Subcutaneous abdominal adipose tissue (tissue), 5 donors: ENCODE measurements around the gene LRRC3.

ENCODE experiments used
- H3K27ac ChIP-seq: one replicate; pipeline ENCODE4 v1.7.0; 2013; ENCODE audit warnings: low read depth, mild to moderate bottlenecking, inconsistent platforms, low read length, moderate library complexity
- H3K27me3 ChIP-seq, 5 donors: one replicate each; pipeline ENCODE4 v1.7.0; 2013; ENCODE audit warnings: low read length in 5 of 5, inconsistent platforms in 1 of 5; ENCODE audit not compliant: control insufficient read depth in 5 of 5, insufficient read depth in 4 of 5
- H3K36me3 ChIP-seq, 5 donors: one replicate each; pipeline ENCODE4 v1.7.0; 2013; ENCODE audit warnings: low read length in 5 of 5; ENCODE audit not compliant: control insufficient read depth in 5 of 5, insufficient read depth in 5 of 5
- H3K4me1 ChIP-seq, 5 donors: one replicate each; pipeline ENCODE4 v1.7.0; 2013; ENCODE audit warnings: low read length in 5 of 5, mild to moderate bottlenecking in 3 of 5, moderate library complexity in 1 of 5; ENCODE audit not compliant: control insufficient read depth in 5 of 5, insufficient read depth in 5 of 5
- H3K4me3 ChIP-seq, 5 donors: one replicate each; pipeline ENCODE4 v1.7.0; 2013; ENCODE audit warnings: low read length in 5 of 5, low read depth in 1 of 5
- H3K9ac ChIP-seq, 5 donors: one replicate each; pipeline ENCODE4 v1.7.0; 2013; ENCODE audit warnings: low read length in 5 of 5, mild to moderate bottlenecking in 4 of 5, moderate library complexity in 3 of 5
- H3K9me3 ChIP-seq, 5 donors: one replicate each; pipeline ENCODE4 v1.7.0; 2013; ENCODE audit warnings: low read length in 5 of 5; ENCODE audit not compliant: control insufficient read depth in 5 of 5
- donor health status: healthy.
- donor health status: healthy.
- donor health status: healthy.
- donor health status: healthy.
- donor health status: healthy.

LRRC3 gene

GRCh38 chr21:44462834-44463200, 7.5 kb downstream of the LRRC3 start:
- Histone ChIP-seq H3K9ac (no peak overlapping the region), H3K27me3 (peaks cover 0 to 9% (median 0%) of the 10 kb centered on the region in 5 donors), H3K9me3 (no peaks in the 10 kb centered on the region), H3K36me3 (peaks cover 0 to 2% (median 0%) of the 10 kb centered on the region in 5 donors), H3K4me3 (no peak overlapping the region), H3K27ac (no peak overlapping the region), H3K4me1 (peaks cover 0 to 22% (median 5%) of the 10 kb centered on the region in 5 donors)

GRCh38 chr21:44463724-44464123, 8.4 kb downstream of the LRRC3 start:
- Histone ChIP-seq H3K9me3 (no peaks in the 10 kb centered on the region), H3K4me1 (peaks cover 0 to 22% (median 5%) of the 10 kb centered on the region in 5 donors), H3K36me3 (peaks cover 0 to 2% (median 0%) of the 10 kb centered on the region in 5 donors), H3K4me3 (peak overlapping the region in 1 of 5 donors; percentile 3), H3K9ac (peak overlapping the region in 1 of 5 donors; percentile 36), H3K27me3 (peaks cover 0 to 9% (median 0%) of the 10 kb centered on the region in 5 donors), H3K27ac (no peak overlapping the region)

- Histone ChIP-seq H3K36me3 (peaks cover 0 to 2% (median 0%) of the 10 kb centered on the region in 5 donors), H3K4me1 (peaks cover 0 to 16% (median 5%) of the 10 kb centered on the region in 5 donors), H3K4me3 (no peak overlapping the region), H3K9ac (no peak overlapping the region), H3K27ac (no peak overlapping the region), H3K9me3 (no peaks in the 10 kb centered on the region), H3K27me3 (peaks cover 0 to 9% (median 0%) of the 10 kb centered on the region in 5 donors)
Measured at GRCh38 chr21:44464351-44464750, 9.0 kb downstream of the LRRC3 start.

GRCh38 chr21:44466351-44466954, 11.1 kb downstream of the LRRC3 start:
- H3K4me3 ChIP-seq = no peak overlapping the region

GRCh38 chr21:44466996-44467858, 11.9 kb downstream of the LRRC3 start:
- Histone ChIP-seq H3K27me3 (peaks cover 0 to 9% (median 0%) of the 10 kb centered on the region in 5 donors), H3K4me1 (peaks cover 0 to 8% (median 0%) of the 10 kb centered on the region in 5 donors), H3K4me3 (no peak overlapping the region), H3K27ac (no peak overlapping the region), H3K36me3 (peaks cover 0 to 2% (median 0%) of the 10 kb centered on the region in 5 donors), H3K9ac (no peak overlapping the region), H3K9me3 (no peaks in the 10 kb centered on the region)

More at GRCh38 chr21:44466351-44466954, 11.1 kb downstream of the LRRC3 start:
- peaks cover 0 to 9% (median 0%) of the 10 kb centered on the region in 5 donors for H3K27me3 ChIP-seq
- no peak overlapping the region for H3K9ac ChIP-seq
- peaks cover 0 to 8% (median 0%) of the 10 kb centered on the region in 5 donors for H3K4me1 ChIP-seq
- peaks cover 0 to 2% (median 0%) of the 10 kb centered on the region in 5 donors for H3K36me3 ChIP-seq
- no peak overlapping the region for H3K27ac ChIP-seq
- H3K9me3 ChIP-seq = no peaks in the 10 kb centered on the region

- Histone ChIP-seq H3K4me1 (peaks cover 0 to 8% (median 0%) of the 10 kb centered on the region in 5 donors), H3K4me3 (no peak overlapping the region), H3K27ac (no peak overlapping the region), H3K9me3 (no peaks in the 10 kb centered on the region), H3K27me3 (peaks cover 0 to 9% (median 0%) of the 10 kb centered on the region in 5 donors), H3K9ac (no peak overlapping the region), H3K36me3 (no peaks in the 10 kb centered on the region)
Measured at GRCh38 chr21:44467859-44468195, 12.5 kb downstream of the LRRC3 start.

- no peaks in the 10 kb centered on the region for H3K9me3 ChIP-seq
- H3K27me3 ChIP-seq = no peaks in the 10 kb centered on the region
- no peaks in the 10 kb centered on the region for H3K4me1 ChIP-seq
- no peak overlapping the region for H3K9ac ChIP-seq
- H3K27ac ChIP-seq = no peak overlapping the region
- H3K36me3 ChIP-seq = no peaks in the 10 kb centered on the region
- H3K4me3 ChIP-seq = no peak overlapping the region
Measured at GRCh38 chr21:44471341-44471740, 16.0 kb downstream of the LRRC3 start.

GRCh38 chr21:44471996-44472395, 16.7 kb downstream of the LRRC3 start:
- Histone ChIP-seq H3K9ac (no peak overlapping the region), H3K4me3 (no peak overlapping the region), H3K9me3 (no peaks in the 10 kb centered on the region), H3K27me3 (no peaks in the 10 kb centered on the region), H3K4me1 (no peaks in the 10 kb centered on the region), H3K36me3 (no peaks in the 10 kb centered on the region), H3K27ac (no peak overlapping the region)

- Histone ChIP-seq H3K9ac (no peak overlapping the region), H3K27ac (no peak overlapping the region), H3K36me3 (no peaks in the 10 kb centered on the region), H3K4me3 (no peak overlapping the region), H3K27me3 (no peaks in the 10 kb centered on the region), H3K9me3 (no peaks in the 10 kb centered on the region), H3K4me1 (peaks cover 0 to 15% (median 11%) of the 10 kb centered on the region in 5 donors)
Measured at GRCh38 chr21:44473915-44474555, 18.7 kb downstream of the LRRC3 start.
